ENCODE measurements around the gene FBXO17. TPM values are rescaled to one million over a fixed set of nuclear protein-coding genes. Genes with fewer than 3 reads are reported as not detected.
A peak's percentile ranks its signal among the peaks of the same experiment; 100 is the strongest.

FBXO17 gene
- total RNA-seq, 1 experiment from 2014 or later, result 12.5 TPM

GRCh38 chr19:38917516-38917915 is 58.0 kb downstream of the FBXO17 start:
- no peak for DNase-seq (ENCODE audit: low read depth)

- no peak for DNase-seq (ENCODE audit: low read depth)
Measured at GRCh38 chr19:38915329-38916321, 59.9 kb downstream of the FBXO17 start.

GRCh38 chr19:38913958-38914357 is 61.6 kb downstream of the FBXO17 start:
- no peak for DNase-seq (ENCODE audit: low read depth)

DNA sequence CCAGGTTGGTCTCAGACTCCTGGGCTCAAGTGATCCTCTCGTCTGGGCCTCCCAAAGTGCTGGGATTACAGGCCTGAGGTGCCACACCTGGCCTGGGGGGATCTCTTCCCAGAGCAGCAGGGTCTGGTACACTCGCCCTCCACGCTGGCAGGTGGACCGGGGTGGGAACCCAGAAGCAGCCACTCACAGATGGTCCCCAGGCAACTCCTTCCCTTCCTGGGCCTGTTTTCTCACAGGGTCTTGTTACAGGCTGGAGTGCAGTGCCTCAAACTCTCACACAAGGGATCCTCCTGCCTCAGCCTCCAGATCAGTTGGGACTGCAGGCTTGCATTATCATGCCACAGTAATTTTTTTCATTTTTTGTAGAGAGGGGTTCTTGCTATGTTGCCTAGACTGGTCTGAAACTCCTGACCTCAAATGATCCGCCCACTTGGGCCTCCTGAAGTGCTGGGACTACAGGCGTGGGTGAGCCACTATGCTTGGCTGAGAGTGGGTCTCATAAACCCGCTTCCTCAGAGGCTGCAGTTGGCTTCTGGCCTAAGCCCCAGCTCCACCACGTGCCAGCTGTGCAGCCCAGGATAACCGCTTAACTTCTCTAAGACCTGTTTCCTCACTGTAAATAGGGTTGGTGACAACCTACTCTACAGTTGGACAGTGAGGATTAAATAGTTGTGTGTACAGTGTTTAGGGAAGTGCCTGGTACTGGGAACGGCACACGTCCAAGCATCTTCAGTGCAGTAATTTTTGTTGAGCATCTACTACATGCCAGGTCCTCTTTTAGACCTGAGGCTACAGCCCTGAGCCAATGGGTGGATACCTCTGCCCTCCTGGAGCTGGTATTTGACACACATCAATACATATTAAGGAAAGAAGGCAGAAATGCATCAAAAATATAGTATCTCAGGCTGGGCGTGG is 62.7 kb downstream of the FBXO17 start:
- DNase-seq (ENCODE audit: low read depth), result no peak

- DNase-seq (ENCODE audit: low read depth), result no peak
Measured at GRCh38 chr19:38911388-38912001, 64.0 kb downstream of the FBXO17 start.

DNA sequence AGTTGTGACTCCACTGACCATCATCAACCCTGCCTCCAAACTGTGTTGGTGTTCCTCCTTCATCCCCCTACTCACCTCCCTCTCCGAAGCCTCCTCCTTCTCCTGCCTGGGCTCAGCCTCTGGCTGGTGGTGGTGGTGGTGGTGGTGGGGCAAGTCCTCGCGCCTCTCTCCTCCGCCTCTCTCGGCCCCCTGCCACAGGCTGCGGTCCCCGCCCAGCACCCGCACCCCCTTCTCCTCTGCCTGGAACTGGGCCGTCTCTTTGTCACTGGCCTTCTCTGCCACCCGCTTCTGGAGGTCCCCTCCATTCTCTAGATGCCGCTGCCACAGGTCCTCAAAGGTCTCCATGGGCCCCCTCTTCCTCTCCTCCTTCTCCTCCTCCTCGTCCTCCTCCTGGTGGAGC is 65.1 kb downstream of the FBXO17 start:
- DNase-seq (ENCODE audit: low read depth), result no peak

- no peak for DNase-seq (ENCODE audit: low read depth)
Measured at GRCh38 chr19:38908911-38909310, 66.6 kb downstream of the FBXO17 start.

GRCh38 chr19:38907670-38908069 is 67.9 kb downstream of the FBXO17 start:
- no peak for DNase-seq (ENCODE audit: low read depth)

DNA sequence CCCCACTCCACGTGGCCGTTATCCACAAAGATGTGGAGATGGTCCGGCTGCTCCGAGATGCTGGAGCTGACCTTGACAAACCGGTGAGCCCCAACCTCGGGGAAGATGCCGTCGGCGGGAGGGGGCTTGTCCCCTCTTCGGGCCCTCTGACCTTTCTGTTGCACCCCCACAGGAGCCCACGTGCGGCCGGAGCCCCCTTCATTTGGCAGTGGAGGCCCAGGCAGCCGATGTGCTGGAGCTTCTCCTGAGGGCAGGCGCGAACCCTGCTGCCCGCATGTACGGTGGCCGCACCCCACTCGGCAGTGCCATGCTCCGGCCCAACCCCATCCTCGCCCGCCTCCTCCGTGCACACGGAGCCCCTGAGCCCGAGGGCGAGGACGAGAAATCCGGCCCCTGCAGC is 68.3 kb downstream of the FBXO17 start:
- no peak for DNase-seq (ENCODE audit: low read depth)

- no peak for DNase-seq (ENCODE audit: low read depth)
Measured at GRCh38 chr19:38905620-38906019, 69.9 kb downstream of the FBXO17 start.

DNA sequence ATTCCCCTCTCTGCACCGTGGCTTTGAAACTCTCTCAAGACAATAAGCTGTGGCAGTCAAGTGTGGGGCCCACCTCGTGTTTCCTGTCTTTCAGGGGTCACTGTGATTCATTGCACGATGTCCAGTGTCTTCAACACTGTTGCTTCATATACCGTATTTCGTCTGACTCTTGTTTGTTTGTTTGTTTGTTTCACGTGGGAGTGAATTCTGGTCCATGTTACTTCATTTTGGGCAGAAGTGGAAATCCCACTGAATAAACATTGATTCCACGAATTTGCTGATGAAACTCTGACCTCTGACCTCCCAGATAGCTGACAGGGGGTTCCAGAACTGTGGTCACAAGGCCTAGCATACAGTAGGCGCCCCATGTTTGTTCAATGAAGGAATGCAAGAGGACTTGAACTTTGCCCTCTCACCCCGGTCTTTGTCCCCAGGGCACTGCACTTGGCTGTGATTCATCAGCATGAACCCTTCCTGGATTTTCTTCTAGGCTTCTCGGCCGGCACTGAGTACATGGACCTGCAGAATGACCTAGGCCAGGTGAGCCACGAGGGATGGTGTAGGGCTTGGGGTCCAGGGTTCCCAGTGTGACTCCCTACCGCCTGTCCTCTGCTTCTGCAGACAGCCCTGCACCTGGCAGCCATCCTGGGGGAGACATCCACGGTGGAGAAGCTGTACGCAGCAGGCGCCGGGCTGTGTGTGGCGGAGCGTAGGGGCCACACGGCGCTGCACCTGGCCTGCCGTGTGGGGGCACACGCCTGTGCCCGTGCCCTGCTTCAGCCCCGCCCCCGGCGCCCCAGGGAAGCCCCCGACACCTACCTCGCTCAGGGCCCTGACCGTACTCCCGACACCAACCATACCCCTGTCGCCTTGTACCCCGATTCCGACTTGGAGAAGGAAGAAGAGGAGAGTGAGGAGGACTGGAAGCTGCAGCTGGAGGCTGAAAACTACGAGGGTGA is 70.7 kb downstream of the FBXO17 start:
- no peak for DNase-seq (ENCODE audit: low read depth)

DNA sequence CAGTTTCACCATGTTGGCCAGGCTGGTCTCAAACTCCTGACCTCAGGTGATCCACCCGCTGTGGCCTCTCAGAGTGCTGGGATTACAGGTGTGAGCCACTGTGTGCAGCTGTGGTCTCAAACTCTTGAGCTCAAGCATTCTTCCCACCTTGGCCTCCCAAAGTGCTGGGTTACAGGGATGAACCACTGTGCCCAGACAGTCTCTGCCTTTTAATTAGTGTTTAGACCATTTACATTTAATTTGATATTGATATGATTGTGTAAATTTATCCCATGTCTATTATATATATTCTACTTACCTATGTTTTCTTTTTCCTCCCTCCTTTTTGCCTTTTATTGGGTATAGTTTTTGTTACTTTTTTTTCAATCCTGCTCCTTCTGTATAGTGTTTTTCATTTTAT is 73.9 kb downstream of the FBXO17 start:
- DNase-seq (ENCODE audit: low read depth), result no peak

- DNase-seq (ENCODE audit: low read depth), result no peak
Measured at GRCh38 chr19:38900743-38901190, 74.8 kb downstream of the FBXO17 start.

GRCh38 chr19:38900202-38900629 is 75.3 kb downstream of the FBXO17 start:
- DNase-seq (ENCODE audit: low read depth), result no peak

- DNase-seq (ENCODE audit: low read depth), result peak; percentile 100
Measured at GRCh38 chr19:38899447-38900201, 75.9 kb downstream of the FBXO17 start, which contains the start of the genes NFKBIB and SIRT2. Gene NFKBIB, plus strand, starts transcription at chr19:38899969. Its CDS starts 64 bp downstream, at chr19:38900033. Gene SIRT2, minus strand, starts transcription at chr19:38899618. Its CDS starts 97 bp downstream, at chr19:38899521.

DNA sequence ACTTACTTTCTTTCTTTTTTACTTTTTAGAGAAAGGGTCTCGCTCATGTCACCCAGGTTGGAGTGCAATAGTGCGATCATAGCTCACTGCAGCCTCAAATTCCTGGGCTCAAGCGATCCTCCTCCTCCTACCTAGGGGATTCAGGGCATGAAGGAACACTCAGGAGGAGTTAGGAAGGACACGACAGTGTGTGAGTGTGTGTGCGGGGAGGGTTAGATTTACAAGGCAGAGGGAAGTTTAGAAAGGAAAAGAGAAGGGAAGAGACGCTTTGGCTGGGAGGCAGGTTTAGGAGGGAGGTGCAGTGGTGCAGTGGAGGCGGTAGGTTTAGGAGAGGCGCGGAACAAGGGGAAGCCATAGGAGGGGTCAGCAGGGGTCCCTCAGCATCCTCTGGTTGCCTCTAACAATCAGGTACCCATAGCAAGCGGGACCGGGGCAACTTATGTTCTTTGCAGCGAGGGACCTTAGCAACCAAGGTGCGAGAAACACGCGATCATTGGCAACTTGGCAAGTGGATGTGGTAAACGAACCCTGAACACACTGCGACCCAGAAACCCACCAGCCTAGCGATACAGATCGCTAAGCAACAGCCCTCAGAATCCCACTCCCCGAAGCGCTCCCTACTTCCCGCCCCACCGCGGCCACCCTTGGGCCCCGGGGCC is 76.6 kb downstream of the FBXO17 start:
- DNase-seq (ENCODE audit: low read depth), result peak; percentile 35

DNA sequence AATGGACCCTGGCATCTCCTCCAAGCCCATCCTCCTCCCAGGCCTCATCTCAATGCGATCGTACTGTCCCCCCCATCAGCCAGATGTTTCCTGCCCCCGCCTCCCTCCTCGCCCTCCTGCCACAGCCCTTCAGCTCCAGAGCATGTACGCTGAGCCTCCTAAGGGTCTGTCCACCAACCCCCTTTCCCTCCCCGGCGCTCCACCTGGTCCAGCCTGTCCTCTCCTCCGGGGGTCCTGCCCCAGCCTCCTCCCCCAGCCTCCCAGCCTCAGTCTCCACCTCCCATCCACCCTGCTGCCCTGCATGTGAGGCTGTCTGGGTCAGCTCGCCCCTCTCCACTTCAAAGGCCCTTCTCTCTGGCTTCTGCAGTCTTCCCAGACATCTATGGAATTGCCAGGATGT is 80.6 kb downstream of the FBXO17 start:
- no peak for DNase-seq (ENCODE audit: low read depth)

GRCh38 chr19:38893341-38893771 is 82.2 kb downstream of the FBXO17 start:
- no peak for DNase-seq (ENCODE audit: low read depth)

- DNase-seq (ENCODE audit: low read depth), result no peak
Measured at GRCh38 chr19:38892841-38893240, 82.7 kb downstream of the FBXO17 start.

Measured in RPMI7951 (cell line).